GM19351 (cell line): ENCODE data around the gene ELL3.
"Not testable (repeated sequence)": the region's sequence is repeated elsewhere in the genome, so short reads cannot be mapped to it uniquely, and the experiment has no call there.

Experiments
- ATAC-seq: cut with Tn5 transposase; IDR thresholded peaks from one replicate; pipeline ENCODE4 v1.9.1; 2021; ENCODE audit warnings: mild to moderate bottlenecking, moderate library complexity; ENCODE audit not compliant: unreplicated experiment

Gene ELL3

DNA sequence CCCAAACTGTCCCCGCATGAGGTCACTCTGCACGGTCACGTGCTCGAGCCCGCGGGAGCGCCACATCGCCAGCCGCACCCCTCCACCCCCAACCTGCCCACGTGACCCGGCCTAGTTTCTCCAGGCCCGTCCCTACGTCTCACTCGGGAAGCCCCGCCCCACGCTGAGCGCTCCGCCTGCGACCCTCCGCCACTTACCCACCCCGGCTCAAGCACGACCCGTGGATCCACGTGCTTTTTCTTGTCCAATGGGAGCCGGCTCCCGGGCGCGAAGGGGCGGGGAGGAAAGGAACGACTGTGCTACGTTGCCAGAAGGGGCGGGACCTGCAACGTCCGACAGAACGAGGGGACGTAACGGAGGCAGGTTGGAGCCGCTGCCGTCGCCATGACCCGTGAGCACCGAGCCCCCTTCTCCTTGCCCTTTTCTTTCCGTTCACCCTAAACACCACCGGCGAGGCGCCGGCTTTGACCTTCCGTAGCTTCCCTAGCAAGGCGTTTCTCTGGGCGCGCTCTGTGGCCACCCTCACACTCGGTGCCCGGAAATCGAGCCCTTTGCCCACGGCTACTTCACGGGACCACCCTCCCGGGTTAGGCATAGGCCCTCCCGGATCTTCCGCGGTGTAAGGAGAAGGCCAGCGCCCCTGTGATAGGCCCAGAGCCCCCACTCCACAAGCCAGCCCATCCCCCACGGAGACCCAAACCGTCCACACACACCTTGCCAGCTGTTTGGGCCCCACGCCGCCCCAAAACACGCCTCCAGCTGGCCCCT lies 15.4 kb upstream of the ELL3 start, which contains the start of gene SERF2:
Gene SERF2 (plus strand): TSS at position 328 of the 768 bp plus-strand sequence. CDS start 57 bp downstream, at position 385.
- peak; percentile 83 for ATAC-seq

DNA sequence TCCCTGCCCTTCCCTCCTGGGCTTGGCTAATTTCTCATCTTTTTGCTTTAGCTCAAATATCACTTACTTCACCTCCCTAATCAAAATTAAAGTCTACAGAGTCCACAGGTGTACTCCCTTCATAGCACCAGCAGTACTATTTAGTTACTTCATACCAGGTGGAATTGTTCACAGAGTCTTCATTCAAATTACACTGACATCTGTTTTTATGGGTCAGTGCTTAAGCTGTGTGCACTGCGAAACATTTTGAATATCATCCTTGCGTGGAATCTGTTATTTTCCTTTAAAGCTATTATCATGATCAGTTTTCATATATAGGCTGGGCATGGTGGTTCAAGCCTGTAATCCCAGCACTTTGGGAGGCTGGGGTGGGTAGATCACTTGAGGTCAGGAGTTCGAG lies 12.6 kb upstream of the ELL3 start:
- no peak for ATAC-seq

DNA sequence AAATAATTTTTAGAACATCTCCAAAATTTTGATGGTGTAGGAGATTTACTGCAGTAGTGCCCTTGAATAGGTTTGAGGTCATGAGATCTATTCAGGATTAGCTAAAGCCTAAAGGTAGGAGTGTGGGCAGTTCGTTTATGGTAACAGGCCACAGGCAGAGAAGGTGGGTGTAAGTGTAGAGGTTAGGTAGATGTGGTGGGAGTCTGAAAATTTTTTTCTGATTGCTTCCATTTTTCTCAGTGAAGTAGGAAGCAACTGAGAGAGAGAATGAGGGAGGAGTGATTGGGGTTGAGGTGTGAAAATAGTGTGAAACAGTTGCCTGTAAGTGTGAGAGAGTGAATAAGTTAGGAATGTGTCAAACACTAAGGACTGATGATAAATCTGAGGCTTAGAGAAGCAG lies 2.2 kb upstream of the ELL3 start:
- ATAC-seq: no peak

DNA sequence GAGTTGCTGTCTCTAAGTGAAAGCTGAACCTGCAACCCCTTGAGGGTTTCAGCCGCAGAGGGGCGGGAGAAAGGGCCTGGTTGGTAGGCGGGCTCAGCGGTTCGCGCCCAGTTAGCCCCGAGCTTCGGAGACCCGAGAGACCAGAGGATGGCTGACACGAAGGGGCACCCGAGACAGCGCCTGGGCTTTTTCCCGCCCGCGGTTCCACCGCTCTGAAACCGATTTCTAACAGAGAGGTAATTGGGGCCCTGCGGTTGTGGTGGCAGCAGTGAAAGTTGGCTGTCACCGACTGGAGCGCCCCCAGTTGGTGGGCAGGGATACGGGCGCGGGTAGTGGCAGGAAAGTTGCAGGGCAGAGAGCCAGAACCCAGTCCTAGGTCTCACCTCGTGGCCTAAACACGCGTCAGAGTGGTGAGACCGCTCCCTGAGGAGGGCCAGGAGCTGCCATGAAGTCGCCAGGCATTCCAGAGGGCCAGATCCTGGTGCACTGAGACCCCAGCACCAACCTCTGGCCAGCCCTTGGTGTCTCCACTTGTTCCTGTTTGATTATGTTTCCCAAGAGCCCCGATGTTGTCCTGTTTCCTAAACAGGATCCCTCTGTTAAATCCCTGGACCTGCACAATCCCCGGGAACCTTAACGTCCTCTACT lies 625 bp upstream of the ELL3 start:
- peak; percentile 67 for ATAC-seq

DNA sequence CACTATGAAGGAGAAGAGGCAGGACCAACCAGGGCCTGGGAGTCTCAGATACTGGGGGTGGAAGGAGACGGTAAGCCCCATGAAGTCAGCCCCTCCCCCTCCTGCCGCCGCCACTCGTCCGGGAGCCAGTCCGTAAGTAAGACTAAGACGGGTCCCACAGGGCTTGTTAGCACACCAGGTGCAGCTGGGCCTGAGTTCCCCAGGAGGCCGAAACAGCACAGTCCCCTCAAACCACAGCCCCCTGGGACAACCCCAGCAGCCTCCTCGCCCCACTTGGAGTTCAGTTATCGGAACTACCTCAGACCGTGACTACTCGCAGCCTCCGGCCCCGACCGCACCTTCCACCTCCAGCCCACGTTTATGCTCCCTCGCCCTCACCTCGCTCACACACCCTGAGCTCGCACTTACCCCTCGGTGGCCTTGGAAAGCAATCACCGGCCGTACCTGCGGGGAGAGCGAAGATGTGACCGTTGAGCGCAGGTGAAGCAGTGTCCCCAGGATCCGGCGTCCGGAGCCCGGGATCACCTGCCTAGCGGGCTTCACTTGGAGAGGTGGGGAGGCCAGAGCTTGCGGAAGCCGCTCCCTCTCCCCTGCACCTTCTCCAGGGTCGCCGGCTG lies 557 bp downstream of the ELL3 start:
- ATAC-seq: peak; percentile 58

DNA sequence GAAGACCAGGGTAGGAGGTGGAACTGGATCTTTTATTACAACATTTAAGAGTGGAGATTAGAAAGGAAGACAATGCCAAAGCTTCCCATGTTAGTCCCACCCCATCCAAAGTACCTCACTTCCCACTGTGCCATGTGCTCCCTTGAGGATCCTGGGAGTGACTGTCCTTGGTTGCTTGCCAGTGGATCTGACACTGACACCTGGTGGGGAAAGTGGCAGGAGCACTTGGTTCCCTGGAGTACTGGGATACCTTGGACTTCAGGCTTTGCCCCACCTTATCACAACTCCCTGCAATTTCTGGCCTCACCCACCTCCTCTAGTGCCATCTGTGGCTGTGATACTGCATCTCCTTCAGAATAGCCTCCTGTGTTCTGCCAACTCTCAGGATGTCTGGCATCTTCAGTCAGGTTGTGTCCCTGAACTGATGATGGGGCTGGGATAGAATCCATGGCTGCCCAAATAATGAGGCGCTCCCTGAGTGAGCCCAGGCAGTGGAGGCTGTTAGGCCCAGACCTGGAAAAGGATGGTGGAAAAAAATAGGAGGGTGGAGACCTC lies 1.3 kb downstream of the ELL3 start:
- no peak for ATAC-seq

DNA sequence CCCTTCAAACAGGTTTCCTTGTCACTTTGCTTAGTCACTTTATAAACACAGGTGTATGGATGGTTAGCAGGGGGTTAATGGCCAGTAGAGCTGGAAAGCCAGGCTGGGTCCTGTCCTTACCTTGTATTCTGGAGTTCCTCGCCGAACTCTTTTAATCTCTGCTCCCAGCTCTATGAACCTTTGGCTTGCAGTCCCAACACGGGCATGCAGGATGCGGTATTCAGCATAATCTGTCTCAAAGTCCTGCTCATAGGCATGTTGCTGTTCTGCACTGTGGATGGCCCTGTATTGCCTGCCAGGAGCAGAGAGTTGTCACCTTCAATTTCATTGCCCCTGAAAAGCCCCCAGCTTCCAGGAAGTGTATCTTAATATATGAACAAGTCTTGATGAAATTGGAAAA lies 2.7 kb downstream of the ELL3 start:
- ATAC-seq: no peak

DNA sequence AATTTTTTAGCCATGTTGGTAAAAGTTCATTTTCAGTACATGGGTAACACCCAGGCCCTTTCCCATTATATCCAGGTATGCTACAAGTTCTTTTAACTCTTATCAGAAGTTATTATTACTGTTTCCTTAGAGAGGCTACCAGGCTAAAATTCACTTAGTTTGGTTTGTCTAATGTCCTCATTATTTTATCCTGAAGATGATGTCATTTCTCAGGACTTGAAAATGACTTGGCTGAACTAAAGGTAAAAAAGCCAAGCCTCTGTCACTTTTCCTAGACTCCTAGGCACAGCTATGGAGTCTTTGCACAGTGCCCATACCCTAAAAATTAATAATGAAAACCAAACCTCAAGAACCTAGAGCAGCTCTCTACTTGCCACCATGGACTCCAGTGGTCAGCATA lies 4.1 kb downstream of the ELL3 start:
- ATAC-seq: no peak

DNA sequence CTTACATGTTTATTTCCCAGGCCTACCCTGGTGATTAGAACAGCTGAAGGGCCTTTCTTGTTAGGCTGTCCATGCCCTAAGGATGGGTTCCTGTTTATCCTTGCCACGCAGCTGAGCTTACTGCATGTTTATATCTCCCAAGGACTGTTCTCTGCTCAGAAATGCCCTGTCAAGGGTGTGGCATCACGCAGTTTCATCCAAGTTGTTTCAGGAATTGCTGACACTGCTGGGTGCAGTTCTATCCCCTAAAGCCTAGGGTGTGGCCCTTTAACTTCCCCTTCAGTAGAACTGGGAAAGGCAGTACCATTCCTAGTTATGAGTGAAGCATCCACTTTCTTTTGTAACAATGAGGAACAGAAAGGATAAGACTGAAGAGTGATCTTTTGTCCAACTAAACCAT lies 5.0 kb downstream of the ELL3 start:
- ATAC-seq: no peak

DNA sequence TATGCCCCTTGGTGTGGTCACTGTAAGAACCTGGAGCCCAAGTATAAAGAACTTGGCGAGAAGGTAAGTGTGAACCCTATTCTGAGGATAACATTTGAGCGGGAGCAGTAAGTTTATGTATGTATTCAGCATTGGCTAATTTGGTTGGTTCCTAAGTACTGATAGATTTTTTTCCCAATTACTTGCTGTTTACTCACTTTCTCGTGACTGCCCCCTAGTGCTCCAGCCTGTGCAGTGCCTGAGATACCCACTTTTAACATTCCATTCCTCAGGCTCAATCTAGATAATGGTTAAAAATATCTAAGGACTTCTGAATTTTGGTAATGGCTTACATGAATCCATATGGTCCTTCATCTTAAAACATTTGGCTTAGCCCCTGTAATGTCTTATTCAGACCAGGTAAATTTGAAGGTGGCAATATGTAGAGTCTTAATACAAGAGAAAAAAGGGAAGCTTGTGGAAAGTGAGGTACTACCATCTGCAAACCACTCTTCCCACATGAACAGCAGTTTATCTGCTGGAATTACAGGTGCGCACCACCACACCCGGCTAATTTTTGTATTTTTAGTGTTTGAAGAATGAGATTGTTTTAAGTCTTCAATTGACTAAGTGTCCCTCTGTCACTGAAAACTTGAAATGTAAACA lies 7.1 kb downstream of the ELL3 start:
- no peak for ATAC-seq

DNA sequence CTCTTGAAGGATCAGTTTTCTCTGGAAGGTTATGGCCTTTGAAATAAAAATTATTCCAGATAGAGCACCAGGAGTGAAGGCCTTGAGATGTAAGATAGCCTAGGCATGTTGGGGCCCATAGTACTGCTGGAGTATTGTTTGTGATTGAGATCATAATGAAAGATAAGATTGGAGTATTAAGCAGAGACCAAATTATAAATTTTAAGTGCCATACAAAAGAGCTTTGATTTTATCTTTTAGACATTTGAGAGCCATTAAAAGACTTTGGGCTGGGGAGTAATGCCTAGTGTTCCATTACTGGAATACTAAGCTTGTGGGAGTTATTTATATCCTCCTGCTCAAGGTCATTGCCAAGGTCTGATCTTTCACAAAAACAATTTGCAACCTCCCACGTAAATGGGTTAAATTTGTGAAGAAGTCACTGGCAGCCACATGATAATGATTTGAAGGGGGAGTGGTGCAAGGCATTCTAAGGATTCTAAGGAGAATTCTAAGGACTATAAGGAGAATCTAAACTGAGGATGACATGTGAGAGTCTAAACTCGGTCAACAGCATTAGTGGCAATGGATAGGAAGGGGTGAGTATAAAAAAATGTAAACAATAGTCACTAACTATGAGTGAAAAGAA lies 12.8 kb downstream of the ELL3 start:
- no peak for ATAC-seq

DNA sequence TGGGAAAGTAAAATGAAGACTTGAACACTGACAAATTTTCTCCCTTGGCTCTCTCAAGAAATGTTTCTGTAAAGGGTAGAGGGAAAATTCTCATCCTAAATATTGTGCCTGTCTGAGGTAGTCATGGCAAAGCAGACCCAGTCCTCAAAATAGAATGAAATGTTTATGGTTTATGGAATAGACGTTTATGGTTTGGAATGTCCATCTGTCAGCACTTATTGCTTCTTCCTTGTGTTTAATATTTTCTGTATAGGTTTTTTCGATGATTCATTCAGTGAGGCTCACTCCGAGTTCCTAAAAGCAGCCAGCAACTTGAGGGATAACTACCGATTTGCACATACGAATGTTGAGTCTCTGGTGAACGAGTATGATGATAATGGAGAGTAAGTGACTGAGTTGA lies 13.9 kb downstream of the ELL3 start:
- ATAC-seq: no peak

DNA sequence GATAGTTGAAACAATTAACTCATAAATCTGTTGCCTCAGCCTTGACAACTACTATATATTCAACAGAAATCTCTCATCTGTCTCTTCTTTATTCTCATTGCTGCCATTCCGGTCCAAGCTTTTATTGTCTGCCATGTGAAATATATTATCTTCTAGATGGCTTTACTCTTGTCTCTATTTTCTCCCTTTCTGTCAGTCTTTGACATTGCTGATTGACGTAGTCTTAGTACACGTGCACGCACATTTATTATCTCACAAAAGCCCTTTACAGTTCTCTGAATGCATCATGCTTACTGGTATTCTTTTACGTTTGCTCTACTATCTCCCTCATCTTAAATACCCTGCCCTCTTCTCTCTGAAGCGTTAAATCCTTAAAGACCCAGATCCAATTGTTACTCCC lies 24.9 kb downstream of the ELL3 start:
- ATAC-seq: no peak

DNA sequence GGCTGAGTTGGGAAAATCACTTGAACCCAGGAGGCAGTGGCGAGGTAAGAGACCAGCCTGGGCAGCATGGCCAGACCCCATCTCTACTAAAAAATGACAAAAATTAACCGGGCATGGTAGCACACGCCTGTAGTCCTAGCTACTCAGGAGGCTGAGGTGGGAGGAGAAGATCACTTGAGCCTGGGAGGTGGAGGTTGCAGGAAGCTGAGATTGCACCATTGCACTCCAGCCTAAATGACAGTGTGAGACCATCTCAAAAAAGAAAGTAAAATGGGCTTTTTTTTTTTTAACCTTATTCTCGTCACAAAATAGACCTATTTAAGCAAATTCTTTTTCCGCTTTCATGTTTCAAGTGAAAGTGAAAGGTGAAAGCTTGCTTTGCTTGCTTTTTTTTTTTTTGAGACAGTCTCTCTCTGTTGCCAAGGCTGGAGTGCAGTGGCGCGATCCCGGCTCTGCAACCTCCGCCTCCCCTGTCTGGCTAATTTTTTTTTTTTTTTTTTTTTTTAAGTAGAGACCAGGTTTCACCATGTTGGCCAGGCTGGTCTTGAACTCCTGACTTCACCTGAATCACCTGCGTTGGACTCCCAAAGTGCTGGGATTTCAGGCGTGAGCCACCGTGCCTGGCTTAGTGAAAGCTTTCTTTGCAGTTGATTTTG lies 26.9 kb downstream of the ELL3 start:
- no peak for ATAC-seq

DNA sequence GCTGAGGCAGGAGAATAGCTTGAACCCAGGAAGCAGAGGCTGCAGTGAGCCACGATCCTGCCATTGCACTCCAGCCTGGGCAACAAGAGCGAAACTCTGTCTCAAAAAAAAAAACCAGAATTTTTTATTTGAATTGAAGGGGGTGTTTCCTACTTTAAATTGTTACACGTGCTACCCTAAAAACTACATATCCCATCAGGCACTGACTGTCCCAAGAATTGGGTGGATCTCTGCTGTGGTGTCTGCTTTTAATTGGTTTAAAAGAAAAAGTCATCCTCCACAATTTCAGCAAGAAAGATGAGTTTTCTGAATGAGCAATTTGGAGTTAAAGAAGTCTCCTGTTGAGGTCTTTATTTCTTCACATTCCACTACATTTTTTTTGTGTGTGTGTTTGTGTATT lies 28.4 kb downstream of the ELL3 start:
- no peak for ATAC-seq

DNA sequence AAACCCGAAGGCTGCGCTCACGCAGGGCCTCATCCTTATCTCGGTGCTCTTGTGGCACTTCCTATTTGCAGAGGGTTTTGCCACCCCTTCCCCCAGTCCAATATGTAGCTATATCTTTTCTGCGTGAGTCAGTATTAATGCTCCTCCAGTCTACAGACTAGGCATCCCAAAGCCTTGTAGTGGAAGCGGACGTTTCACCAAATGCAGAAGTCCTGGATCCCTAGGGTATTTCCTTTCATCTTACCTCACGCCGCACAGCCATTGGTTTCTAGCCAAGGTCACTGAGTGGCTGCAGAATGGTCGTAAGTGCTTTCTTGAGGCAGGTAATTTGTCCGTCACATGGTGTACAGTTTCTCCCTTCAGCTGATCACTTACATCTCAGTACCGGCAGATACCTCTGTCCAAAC lies 29.9 kb downstream of the ELL3 start:
- ATAC-seq: not testable (repeated sequence)

DNA sequence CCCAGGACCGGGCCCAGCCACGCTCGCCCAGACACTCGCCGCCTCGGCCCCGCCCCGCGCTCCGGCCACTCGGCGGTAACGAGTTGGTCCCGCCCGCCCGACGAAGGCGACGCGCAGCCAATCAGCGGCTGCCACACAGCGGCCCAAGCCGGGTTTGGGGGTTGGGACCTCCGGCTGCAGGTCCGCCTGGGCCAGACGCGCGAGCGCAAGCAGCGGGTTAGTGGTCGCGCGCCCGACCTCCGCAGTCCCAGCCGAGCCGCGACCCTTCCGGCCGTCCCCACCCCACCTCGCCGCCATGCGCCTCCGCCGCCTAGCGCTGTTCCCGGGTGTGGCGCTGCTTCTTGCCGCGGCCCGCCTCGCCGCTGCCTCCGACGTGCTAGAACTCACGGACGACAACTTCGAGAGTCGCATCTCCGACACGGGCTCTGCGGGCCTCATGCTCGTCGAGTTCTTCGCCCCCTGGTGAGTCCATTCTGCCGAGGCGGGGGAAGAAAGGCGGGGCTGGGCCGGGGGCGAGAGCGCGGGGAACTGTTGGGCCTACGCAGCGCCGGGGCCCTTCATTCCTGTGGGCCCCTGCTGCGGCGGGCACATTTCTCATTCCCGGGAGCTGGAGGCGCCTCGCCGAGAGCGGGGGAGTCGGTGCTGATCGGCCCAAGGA lies 30.4 kb downstream of the ELL3 start, which contains the start of gene PDIA3:
Gene PDIA3 (plus strand): TSS at position 194 of the 658 bp plus-strand sequence. CDS start 102 bp downstream, at position 296.
- ATAC-seq: peak; percentile 70

DNA sequence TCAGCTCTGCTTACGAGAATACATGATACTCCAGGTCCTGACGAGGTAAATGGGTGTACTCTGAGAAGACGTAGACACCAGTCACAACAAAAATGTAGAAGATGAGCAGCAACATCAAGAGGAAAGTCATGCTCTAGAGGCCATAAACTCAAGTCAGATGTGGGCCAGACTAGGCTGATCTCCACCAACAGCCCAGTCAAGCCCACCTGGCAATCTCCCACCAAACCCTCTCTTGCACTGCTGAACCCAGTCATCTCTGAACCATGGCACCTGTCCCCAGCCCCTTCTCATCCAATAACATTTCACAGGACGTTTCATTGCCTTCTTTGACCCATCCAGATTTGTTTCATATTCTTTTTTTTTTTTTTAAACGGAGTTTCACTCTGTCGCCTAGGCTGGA lies 41.4 kb downstream of the ELL3 start:
- peak; percentile 31 for ATAC-seq

DNA sequence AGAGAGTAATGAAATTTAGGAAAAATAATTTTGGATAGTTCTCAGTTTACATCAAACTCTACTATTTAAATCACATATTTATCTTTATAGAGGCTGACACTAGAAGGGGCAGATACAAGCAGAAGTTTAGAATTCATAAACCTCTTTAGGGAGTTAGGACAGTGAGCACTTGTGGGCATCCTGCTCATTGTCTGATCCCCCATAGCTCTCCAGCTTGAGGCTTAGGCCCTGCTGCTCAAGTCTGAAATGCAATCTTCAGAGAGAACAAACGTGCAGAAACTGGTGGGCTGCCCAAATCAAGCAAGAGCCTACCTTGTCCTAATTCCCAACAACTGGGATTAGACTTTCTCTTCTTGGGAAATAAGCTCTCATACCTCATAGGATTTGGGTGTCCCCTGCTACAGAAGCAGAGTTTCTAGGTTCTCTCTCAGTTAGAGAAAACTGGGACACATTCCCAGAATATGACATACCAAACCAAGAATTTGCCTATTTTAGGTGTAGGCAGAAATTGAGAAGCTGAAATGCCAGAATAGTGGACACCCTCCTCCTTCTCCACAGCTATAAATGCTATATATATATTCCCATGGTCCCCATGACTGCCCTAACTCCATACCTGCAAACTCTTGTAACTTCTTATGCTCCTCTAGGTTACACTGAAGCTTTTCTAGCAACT lies 48.6 kb downstream of the ELL3 start:
- not testable (repeated sequence) for ATAC-seq
